LNCAP (cell line): Measurements from ENCODE around the gene MMP21.

Experiments
- CTCF ChIP-seq: fragments of 450-650 bp; IDR thresholded peaks from 2 replicates; pipeline ENCODE4 v1.5.1; 2017; ENCODE audit warnings: mild to moderate bottlenecking

Gene MMP21

GRCh38 chr10:125719173-125720001 is 56.2 kb downstream of the MMP21 start, which contains the start of gene EDRF1:
Gene EDRF1 (plus strand): TSS chr10:125719709. CDS start chr10:125719808, 99 bp downstream.
- TF ChIP-seq CTCF = no peak
